HG03196 (cell line): ENCODE results near the gene FOXN4.

Experiments used
- ATAC-seq: cut with Tn5 transposase; IDR thresholded peaks from one replicate; pipeline ENCODE4 v1.9.1; 2021; ENCODE audit not compliant: unreplicated experiment

FOXN4 gene

DNA sequence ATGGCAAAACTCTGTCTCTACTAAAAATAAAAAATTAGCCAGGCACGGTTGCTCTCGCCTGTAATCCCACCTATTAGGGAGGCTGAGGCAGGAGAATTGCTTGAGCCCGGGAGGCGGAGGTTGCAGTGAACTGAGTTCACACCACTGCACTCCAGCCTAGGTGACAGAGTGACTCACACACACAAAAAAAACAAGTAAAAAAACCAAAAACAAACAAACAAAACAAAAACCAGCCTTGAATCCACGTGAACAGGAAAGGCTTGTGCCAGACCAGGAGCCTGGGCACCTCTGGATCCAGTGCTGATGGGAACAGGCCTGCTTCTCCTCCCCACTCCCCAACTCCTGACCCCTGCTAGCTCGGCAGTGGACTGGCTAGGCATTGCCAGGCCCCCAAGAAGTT lies 3.5 kb downstream of the FOXN4 start:
- no peak for ATAC-seq

DNA sequence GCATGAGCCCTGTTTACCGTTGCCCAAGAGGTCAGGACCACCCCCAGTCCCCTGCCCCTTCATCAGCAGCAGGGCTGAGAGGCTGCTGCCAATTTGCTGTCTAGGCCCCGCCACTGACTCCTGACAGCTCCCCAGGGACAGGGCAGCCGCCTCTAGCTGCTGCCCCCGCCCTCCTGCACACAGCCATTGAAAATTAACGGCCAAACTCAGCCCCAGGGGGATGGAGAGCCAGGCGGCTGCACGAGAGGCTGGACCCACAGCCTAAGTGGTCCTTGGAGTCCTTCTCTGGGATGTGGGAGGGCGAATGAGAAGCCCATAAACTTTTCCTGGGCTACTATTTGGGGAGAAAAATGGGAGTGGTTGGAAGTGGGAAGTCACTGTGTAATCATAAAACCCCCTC lies 4.6 kb downstream of the FOXN4 start:
- ATAC-seq = no peak

DNA sequence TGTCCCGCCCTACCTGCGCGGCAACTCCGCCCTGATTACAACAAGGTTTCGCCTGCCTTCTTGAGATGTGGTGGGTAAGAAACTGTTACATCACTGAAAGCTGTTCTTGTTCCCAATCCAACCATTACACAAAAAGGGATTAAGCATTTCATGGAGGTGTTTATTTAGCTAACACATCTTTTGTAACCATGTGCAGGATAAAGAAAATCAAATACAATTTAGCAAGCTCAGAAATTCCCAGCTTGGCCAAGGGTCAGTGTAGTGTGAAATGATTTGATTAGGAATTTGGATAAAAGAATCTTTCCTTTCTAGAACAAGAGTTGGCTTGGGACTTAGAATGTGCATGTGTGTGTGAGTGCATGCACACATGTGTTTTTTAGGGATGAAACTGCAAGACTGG lies 6.3 kb downstream of the FOXN4 start:
- ATAC-seq = no peak

DNA sequence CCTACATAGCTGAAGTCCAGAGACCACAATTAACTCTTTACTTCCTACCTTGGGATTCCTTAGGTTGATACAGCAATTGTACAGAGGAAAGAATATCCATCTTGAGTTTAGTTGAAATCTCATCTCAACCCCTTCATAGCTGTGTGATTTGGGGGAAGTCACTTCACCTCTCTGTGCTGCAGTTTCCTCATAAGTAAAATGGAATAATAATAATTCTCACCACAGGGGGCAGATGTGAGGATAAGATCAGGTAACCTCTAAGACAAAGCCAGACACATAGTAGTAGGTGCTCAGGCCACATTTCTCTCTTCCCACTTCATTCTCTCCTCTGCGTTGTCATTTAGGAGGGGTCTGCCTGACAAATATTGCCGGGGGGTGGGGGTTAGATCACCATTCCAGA lies 6.7 kb downstream of the FOXN4 start:
- no peak for ATAC-seq

DNA sequence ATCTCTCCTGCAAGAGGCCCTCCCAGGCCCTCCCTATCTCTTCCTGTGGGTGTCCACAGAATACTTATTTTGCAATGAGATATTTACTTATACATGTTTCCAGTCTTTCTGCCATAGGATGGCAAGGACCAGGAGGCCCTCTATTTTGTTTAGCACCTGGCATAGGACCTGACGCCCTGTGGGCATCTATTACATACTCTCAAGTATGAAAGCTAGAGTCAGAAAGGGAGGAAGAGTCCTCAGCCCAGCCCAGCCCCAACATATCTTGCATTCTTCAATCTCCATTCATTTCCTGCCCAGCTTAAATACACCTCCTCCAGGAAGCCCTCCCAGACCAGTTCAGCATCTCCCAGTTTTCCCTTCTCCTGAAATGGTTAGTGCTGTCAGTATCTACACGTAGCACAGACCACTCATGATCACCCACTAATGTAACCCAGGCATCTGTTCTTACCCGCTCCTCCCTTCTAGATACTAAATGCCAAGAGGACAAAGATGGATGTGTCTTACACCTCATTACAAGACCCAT lies 7.4 kb downstream of the FOXN4 start:
- ATAC-seq = no peak

DNA sequence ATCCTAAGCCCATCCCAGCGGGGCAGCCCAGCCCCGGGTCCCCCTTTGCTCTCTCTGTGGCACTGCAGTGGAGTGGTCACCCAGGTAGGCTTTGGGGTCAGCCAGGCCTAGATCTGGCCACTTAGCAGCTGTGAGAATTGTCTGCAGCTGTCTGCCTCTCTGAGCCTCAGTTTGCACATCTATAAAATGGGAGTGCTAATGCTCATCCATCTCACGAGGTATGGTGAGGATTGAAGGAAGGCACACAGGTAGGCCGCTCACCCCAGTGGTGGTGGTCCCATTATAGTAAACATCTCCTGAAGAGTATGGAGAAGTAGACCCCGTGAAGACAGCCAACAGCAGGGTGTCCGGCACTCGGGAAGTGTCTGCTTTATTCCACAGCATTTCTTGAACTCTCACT lies 9.2 kb downstream of the FOXN4 start:
- ATAC-seq = no peak

DNA sequence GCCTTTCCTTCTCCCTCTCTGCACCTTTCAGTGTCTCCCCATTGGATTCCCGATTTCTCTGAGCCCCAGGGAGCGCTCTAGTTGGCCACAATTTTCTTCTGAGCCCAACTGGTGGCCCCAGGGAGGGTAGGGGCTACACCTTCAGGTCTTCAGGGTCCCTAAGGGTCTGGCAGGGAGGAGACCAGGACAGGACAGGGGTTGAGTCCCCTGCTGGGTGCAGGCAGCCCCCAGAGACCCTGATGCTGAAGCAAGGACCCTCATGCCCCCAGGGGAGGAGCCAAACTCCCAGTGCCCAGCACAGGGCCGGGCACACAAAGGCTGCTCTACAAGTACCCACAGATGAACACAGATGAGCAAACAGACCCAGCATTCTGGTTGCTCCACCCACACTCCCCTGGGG lies 12.7 kb downstream of the FOXN4 start:
- ATAC-seq = no peak

DNA sequence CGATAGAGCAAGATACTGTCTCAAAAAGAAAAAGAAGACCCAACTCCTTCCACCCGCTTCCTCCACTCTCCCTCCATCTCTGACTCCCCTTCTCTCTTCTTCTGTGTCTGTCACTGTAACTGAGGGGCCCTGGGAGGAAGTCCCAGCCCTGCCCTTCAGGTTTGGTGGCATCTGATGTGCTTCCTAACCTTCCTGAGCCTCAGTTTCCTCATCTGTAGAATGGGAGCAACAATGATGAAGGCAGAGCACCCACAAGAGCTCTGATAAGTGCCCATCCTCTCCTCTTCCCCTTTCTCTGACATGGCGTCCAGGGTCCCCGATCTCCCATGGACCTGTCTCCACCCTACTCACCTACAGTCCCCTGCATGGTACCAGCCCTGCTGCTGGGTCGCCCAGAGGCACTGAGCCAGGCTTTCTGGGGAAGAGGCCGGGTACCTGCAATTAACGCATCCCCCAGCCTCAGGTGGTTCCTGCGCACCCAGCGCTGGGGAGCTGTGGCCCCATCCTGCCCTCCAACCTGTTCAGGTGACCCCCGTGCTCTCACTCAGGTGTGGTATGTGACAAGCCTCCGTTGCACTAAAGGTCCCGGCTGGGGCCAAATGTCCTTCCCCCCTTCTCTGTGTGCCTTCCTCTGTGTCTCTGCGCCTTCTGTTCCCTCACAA lies 13.2 kb downstream of the FOXN4 start:
- ATAC-seq = no peak

DNA sequence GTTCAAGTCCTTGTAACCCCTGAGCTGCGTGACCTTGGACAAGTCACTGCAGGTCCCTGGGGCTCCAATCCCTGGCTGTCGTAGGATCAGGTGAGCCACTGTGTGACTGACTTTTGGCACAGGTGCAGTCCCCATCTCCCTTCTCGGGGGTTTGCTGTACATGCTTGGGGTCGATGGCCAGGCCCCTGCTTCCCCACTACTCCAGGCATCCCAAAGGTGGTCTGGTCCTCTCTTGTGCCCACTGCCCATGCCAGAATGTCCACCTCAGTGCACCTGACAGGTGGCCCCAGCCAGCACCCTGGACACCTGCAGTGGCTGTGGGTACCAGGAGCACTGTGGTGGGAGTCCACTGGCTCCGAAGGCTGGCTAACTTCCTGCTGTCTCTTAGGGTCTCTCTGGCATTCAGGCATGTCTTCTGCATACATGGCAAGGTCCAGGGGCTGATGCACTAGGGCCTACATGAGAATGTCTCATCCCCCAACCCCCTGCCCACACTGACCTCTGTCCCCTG lies 14.7 kb downstream of the FOXN4 start:
- ATAC-seq = no peak

DNA sequence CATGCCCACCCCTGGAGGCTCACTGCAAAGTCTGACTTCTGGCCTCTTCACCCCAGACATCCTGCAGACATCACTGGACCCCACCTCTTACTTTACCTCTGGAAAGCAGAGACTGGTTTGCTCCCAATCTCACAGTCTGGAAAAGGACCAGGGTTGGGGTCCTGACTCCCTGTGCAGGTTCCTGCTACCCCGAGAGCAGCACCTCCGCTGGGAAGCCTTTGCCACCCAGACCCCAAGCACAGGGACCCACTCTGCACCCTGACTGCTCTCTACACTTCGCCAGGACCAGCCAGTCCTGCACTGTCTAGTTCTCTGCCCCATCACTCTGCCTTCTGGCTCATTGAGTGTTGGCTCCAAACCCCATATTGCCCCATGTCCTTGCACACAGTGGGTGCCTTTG lies 16.0 kb downstream of the FOXN4 start:
- ATAC-seq = no peak

DNA sequence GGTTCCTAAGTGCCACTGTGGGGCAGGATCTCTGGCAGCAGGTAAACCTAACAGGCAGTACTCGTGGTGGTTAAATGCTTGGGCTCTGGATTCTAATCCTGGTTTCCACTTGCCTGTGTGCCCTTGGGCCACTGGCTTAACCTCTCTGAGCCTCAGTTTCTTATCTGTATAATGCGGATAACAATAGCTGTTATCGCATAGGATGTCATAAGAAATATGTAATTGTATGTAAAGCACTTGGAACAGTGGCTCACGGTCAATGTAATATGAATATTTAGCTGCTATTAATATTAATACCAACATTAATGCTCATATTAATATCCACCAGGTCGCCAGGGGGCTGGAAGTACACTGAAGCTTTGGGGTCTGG lies 16.8 kb downstream of the FOXN4 start:
- no peak for ATAC-seq

DNA sequence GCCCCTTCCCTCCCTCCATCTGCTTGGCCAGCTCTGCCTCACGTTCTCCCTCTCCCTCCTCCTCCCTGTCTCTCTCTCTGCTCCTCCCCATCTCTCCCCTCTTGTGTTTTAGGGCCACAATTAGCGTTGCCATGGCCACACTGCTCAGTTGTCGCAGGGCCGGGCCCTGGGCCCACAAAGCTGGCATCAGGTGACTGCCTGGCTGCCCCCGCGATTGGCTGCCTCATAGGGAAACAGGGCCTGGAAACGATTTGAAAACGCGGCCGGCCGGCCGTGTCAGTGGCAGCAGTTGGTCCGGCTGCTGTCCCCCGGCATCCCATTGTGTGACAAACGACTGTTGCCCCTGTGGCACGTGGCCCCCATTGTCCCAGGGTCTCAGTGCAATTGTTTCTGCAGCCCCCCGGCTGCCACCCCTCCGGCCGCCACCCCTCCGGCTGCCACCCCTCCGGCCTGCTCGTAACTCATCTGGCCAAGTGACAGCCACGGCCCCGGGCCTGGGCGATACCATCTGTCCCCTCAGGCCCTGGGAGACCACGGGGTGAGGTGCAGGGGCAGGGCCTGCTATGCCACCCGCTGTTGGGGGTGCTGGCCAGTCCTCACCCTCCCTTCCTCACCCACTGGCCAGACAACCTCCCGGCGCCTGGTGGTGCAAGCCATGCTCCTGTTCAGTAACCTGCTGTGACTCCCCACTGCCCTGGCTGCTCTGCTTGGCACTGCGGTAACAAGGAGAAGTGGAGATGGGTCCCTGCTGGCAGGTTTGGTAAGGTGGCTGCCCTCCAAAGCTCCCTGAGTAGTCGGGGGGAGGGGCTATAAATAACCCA lies 17.4 kb downstream of the FOXN4 start:
- no peak for ATAC-seq

DNA sequence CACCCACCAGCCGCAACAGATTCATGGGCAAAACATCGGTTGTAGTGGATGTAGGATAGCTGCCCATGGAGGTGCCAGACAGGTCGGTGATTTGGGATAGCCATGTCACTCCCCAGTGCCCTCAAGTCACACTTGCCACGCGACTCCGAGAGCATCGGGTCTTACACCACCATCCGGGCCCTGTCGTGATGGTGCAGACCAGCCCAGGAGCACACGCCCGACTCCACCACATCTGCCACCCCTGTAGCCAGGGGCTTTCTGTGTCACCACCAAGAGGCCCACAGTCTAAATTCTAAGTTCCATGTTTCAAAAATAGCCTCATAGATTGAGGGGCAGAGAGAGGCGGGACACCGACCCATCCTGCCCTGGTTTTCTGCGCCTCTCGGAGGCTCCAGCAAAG lies 18.0 kb downstream of the FOXN4 start:
- ATAC-seq = no peak

DNA sequence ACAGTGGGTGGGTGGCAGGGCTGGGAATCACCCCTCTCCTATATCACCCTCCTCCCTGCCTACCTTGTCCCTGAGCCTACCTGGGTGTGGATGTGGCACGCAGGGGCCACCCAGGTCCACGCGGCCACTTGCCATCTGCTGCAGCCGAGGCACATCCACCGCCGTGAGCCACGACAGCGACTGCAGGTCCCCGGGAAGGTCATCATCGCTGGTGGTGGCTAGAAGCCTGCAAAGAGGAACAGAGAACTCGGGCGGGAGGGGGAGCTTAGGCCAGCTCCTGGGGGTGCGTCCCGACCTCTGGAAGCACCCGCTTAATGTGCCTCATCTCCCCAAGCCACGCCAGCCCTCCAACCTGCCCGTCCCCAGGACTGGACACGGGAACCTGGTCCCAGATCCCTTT lies 19.0 kb downstream of the FOXN4 start:
- no peak for ATAC-seq

DNA sequence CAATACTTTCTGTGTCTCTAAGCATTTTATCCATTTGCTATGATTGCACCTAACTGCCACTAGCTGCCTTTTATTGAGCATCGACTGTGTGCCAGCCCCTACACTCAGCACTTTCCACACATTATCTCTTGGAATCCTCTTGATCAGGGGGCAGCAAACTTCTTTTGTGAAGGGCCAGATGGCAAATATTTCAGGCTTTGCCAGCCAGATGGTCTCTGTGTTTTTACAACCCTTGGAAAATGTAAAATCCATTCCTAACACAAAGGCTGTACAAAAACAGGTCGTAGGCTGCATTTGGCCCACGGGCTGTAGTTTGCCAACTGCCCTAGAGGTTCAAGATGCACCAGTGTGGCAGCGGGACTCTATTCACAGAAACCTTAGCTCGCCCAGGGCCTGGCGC lies 19.5 kb downstream of the FOXN4 start:
- ATAC-seq = no peak

DNA sequence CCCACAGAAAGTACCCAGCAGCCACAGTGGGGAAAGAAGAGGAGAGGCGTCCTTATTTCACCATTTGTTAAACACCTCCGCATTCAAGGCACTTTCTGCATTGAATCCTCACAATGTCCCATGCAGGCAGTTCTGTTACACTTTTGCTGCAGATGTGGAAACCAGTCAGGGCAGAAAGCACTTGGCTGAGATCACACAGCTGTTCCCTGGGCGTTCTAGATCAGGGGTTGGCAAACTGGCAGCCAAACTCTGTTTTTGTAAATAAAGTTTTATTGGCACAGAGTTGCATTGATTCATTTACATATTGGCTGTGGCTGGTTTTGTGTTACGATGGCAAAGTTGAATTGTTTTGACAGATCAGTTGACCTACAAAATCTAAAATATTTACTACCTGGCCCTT lies 20.1 kb downstream of the FOXN4 start:
- no peak for ATAC-seq

DNA sequence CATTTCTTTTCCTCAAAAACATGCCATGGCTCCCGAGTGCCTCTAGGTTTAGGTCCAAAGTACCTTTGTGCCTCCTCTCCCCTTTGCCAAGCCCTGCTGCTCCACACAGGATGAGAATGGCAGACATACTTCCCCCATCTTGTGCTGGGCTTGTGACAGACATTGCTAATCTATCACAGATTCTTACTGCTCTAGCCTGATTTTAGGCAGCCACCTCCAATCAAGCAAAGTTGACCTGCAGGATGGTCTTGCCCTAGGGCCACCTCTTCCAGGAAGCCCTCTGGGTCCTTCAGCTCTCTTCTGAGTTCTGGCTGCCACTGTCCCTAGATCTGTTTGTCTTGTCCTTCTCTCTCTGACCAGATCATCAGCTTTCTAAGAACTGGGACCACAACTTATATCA lies 20.5 kb downstream of the FOXN4 start:
- ATAC-seq = no peak

DNA sequence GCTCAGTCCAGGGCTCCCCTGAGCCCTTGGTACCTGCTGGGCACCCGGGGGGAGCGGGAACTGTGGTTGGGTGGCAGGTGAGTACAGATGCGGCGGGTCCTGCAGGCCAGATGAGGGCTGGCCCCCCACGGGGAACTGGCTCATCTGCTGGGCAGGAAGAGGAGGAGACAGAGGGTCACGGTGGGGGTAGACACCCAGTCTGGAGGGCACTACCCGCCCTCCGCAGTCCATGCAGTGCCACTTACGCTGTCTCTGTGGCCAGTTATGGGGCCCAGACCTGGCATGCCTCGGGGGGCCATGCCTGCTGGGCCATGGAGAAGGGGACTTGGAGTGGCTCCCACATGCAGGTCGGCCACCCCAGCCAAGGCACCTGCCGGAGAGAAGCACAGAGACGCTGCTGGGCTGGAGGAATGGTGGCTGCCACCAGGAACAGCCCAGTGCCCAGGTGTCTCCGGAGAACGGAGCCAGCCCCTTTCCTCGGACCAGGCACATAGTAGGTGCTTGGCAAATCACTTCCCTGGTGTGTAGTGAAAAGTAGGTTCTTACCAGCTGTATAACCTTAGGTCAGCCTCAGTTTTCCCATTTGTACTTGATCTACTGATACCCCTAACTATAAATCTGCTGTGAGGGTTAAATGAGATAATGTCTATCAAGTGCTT lies 21.1 kb downstream of the FOXN4 start:
- ATAC-seq = no peak

DNA sequence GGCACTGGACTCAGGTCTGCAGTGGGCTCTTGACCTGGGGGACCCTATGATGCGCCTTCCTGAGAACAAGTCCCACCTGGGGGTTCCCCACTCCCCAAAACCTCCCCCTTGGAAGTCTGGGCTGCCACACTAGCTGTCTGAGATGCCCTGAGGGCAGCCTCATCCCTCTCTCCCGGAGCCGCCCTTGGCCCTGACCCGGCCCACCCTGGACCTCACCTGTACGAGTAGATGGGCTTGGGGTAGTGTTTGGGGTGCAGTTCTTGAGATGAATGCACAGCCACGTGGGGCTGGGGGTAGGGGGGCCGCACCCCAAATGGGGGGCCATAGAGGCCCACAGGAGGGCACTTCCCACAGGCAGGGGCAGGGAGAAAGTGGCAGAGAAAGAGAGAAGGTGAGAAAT lies 21.9 kb downstream of the FOXN4 start:
- ATAC-seq = no peak

DNA sequence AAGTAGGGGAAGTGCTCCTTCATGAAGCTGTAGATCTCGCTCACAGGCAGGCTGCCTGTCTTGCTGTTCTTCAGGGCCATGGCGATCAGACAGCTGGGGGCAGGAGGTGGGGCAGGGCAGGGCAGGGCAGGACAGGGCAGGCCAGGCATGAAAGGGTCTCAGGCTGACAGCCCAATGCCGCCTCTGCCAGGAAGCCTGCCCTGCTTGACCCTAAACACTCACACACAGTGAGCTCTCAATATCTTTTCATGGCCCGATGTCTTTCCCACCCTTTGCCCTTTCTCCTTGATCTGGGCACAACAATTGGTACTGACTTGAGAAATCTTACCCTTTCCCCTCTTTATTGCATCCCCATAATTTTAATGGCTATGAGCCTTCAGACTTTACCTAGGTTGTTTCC lies 22.4 kb downstream of the FOXN4 start:
- ATAC-seq = no peak

DNA sequence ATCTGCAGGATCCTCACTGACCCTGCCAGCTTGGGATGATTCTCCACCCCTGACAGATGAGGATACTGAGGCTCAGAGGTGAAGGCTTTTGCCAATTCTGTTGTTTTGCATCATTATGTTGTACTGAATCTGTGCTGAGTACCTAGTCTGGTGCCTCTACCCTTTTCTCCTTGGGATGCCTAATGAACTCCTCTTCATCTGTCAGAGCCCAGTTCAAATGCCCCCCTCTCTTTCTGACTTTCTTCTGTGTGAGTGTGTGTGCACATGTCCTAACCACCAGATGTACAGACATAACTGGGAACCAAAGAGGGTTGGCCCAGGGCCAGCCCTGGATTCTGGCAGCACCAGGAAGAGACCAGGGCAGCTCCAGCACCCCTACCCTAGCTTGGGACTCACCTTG lies 22.8 kb downstream of the FOXN4 start:
- no peak for ATAC-seq

DNA sequence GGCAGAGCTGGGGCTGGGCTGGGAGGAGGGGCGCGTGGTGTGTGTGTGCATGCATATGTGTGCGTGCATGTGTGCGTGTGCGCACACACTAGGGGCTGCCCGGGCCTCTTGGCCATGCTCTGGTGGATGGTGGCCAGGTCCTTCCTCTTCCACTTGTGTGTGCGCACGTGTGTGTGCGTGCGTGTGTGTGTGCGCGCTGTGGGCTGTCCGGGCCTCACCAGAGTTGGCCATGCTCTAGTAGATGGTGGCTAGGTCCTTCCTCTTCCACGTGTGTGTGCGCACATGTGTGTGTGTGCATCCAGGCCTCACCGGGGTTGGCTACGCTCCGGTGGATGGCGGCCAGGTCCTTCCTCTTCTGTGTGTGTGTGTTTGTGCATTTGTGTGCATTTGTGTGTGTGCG lies 24.7 kb downstream of the FOXN4 start:
- ATAC-seq = no peak
